HepG2 (cell line): Measurements from ENCODE around the gene MARS2.

Experiments used
- GATAD1 ChIP-seq: IDR thresholded peaks from 2 replicates; pipeline ENCODE4 v1.6.1; 2016; ENCODE audit warnings: missing genetic modification reagents, missing compliant biosample characterization
- HNF4A ChIP-seq: sonication (generic); formaldehyde crosslinking; IDR thresholded peaks from 2 replicates; pipeline ENCODE4 v1.4.0; 2020; ENCODE audit warnings: missing genetic modification reagents
- NBN ChIP-seq: fragments of 450-650 bp; conservative IDR thresholded peaks from 2 replicates; pipeline ENCODE4 v1.6.1; 2017
- PHF20 ChIP-seq: sonication (generic); formaldehyde crosslinking; IDR thresholded peaks from 2 replicates; pipeline ENCODE4 v1.5.0; 2020; ENCODE audit warnings: mild to moderate bottlenecking, missing genetic modification reagents
- POLR2A ChIP-seq, 2 experiments: IDR thresholded peaks; 2 replicates each; pipeline ENCODE4 v1.6.1; 2011; ENCODE audit warnings: low read depth in 2 of 2, low read length in 2 of 2, mild to moderate bottlenecking in 1 of 2, moderate library complexity in 1 of 2; ENCODE audit not compliant: insufficient read depth in 1 of 2
- RAD21 ChIP-seq: fragments of 450-650 bp; formaldehyde crosslinking; IDR thresholded peaks from 2 replicates; pipeline ENCODE4 v1.5.0; 2020; ENCODE audit warnings: mild to moderate bottlenecking
- RBAK ChIP-seq: sonication (generic); formaldehyde crosslinking; IDR thresholded peaks from 2 replicates; pipeline ENCODE4 v1.5.1; 2020; ENCODE audit warnings: mild to moderate bottlenecking, missing genetic modification reagents
- RNF2 ChIP-seq: fragments of 450-650 bp; conservative IDR thresholded peaks from 2 replicates; pipeline ENCODE4 v1.6.1; 2016; ENCODE audit warnings: low read depth
- SOX5 ChIP-seq: IDR thresholded peaks from 2 replicates; pipeline ENCODE4 v1.6.1; 2016; ENCODE audit warnings: borderline replicate concordance
- TP53 ChIP-seq: sonication (generic); formaldehyde crosslinking; conservative IDR thresholded peaks from 2 replicates; pipeline ENCODE4 v1.4.0; 2020; ENCODE audit warnings: missing genetic modification reagents
- ZNF124 ChIP-seq: sonication (generic); formaldehyde crosslinking; IDR thresholded peaks from 2 replicates; pipeline ENCODE4 v1.4.0; 2020; ENCODE audit warnings: missing genetic modification reagents
- ZZZ3 ChIP-seq: sonication (generic); formaldehyde crosslinking; IDR thresholded peaks from 2 replicates; pipeline ENCODE4 v1.4.0; 2020; ENCODE audit warnings: missing genetic modification reagents, mild to moderate bottlenecking, borderline replicate concordance
- TF ChIP-seq, protein P1 (sequence below): sonication (generic); formaldehyde crosslinking; IDR thresholded peaks from 2 replicates; pipeline ENCODE4 v1.4.0; 2020; ENCODE audit warnings: missing genetic modification reagents, mild to moderate bottlenecking, borderline replicate concordance
- TF ChIP-seq, protein P2 (sequence below): sonication (generic); formaldehyde crosslinking; IDR thresholded peaks from 2 replicates; pipeline ENCODE4 v1.5.0; 2020; ENCODE audit warnings: mild to moderate bottlenecking, missing genetic modification reagents, moderate library complexity

GRCh38 chr2:197700960-197701359, 4.2 kb upstream of the MARS2 start:
- no peak for TF ChIP-seq ZZZ3 (CRISPR knock-in tag)
- TF ChIP-seq RNF2 = no peak
- no peak for TF ChIP-seq POLR2A (IDR thresholded peaks at IDR 0.05; ENCODE audit: insufficient read depth in 1 of 2, low read depth in 2 of 2, low read length in 2 of 2)
- no peak for TF ChIP-seq RBAK (CRISPR knock-in tag)
- no peak for TF ChIP-seq TP53 (CRISPR knock-in tag)
- no peak for TF ChIP-seq HNF4A (CRISPR knock-in tag)
- TF ChIP-seq, protein P1, sequence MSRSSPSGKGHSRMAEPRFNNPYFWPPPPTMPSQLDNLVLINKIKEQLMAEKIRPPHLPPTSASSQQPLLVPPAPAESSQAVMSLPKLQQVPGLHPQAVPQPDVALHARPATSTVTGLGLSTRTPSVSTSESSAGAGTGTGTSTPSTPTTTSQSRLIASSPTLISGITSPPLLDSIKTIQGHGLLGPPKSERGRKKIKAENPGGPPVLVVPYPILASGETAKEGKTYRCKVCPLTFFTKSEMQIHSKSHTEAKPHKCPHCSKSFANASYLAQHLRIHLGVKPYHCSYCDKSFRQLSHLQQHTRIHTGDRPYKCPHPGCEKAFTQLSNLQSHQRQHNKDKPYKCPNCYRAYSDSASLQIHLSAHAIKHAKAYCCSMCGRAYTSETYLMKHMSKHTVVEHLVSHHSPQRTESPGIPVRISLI (CRISPR knock-in tag) = no peak
- TF ChIP-seq SOX5 (CRISPR knock-in tag) = no peak
- TF ChIP-seq RAD21 (CRISPR knock-in tag) = no peak
- TF ChIP-seq NBN = no peak
- no peak for TF ChIP-seq PHF20 (CRISPR knock-in tag)
- TF ChIP-seq, protein P2, sequence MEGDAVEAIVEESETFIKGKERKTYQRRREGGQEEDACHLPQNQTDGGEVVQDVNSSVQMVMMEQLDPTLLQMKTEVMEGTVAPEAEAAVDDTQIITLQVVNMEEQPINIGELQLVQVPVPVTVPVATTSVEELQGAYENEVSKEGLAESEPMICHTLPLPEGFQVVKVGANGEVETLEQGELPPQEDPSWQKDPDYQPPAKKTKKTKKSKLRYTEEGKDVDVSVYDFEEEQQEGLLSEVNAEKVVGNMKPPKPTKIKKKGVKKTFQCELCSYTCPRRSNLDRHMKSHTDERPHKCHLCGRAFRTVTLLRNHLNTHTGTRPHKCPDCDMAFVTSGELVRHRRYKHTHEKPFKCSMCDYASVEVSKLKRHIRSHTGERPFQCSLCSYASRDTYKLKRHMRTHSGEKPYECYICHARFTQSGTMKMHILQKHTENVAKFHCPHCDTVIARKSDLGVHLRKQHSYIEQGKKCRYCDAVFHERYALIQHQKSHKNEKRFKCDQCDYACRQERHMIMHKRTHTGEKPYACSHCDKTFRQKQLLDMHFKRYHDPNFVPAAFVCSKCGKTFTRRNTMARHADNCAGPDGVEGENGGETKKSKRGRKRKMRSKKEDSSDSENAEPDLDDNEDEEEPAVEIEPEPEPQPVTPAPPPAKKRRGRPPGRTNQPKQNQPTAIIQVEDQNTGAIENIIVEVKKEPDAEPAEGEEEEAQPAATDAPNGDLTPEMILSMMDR (CRISPR knock-in tag) = 0 out of 2 replicates have a peak, but pooled peaks have one; percentile 3
- TF ChIP-seq GATAD1 (CRISPR knock-in tag) = no peak
- no peak for TF ChIP-seq ZNF124 (CRISPR knock-in tag)
